HUES48 (cell line): Measurements from ENCODE around the gene ADCY7.

ENCODE experiments used
- H3K27ac ChIP-seq: one replicate; pipeline ENCODE4 v1.7.0; 2013; ENCODE audit warnings: low read depth, low read length, inconsistent platforms
- H3K27me3 ChIP-seq: 2 replicates; pipeline ENCODE4 v1.6.1; 2013; ENCODE audit warnings: mild to moderate bottlenecking, low read length; ENCODE audit not compliant: control insufficient read depth, insufficient read depth
- H3K36me3 ChIP-seq: 2 replicates; pipeline ENCODE4 v1.6.1; 2013; ENCODE audit warnings: low read length; ENCODE audit not compliant: control insufficient read depth, insufficient read depth
- H3K4me1 ChIP-seq: 2 replicates; pipeline ENCODE4 v1.6.1; 2013; ENCODE audit warnings: mild to moderate bottlenecking, low read length; ENCODE audit not compliant: control insufficient read depth, insufficient read depth
- H3K4me3 ChIP-seq: 2 replicates; pipeline ENCODE4 v1.5.1; 2013; ENCODE audit warnings: mild to moderate bottlenecking, low read depth, low read length
- H3K9ac ChIP-seq: 2 replicates; pipeline ENCODE4 v1.6.1; 2013; ENCODE audit warnings: mild to moderate bottlenecking, low read depth, low read length, moderate library complexity
- H3K9me3 ChIP-seq: 2 replicates; pipeline ENCODE4 v1.6.1; 2013; ENCODE audit warnings: low read length; ENCODE audit not compliant: control insufficient read depth, insufficient read depth

The ADCY7 gene

GRCh38 chr16:50269769-50270509 is 3.6 kb downstream of the ADCY7 start:
- peaks cover 8% of the 10 kb centered on the region; the same call in 1 of the 2 replicates for H3K4me1 ChIP-seq
- no peak overlapping the region for H3K9ac ChIP-seq
- no peak overlapping the region for H3K4me3 ChIP-seq
- H3K27ac ChIP-seq = no peak overlapping the region
- H3K27me3 ChIP-seq = no peaks in the 10 kb centered on the region
- H3K9me3 ChIP-seq = no peaks in the 10 kb centered on the region
- H3K36me3 ChIP-seq = no peaks in the 10 kb centered on the region

- Histone ChIP-seq H3K4me1 (peaks cover 8% of the 10 kb centered on the region; the same call in 1 of the 2 replicates), H3K4me3 (no peak overlapping the region), H3K27ac (no peak overlapping the region), H3K9me3 (no peaks in the 10 kb centered on the region), H3K9ac (no peak overlapping the region), H3K27me3 (no peaks in the 10 kb centered on the region), H3K36me3 (no peaks in the 10 kb centered on the region)
Measured at GRCh38 chr16:50270510-50271147, 4.3 kb downstream of the ADCY7 start.

GRCh38 chr16:50271148-50272041 is 5.0 kb downstream of the ADCY7 start:
- Histone ChIP-seq H3K36me3 (no peaks in the 10 kb centered on the region), H3K4me1 (peaks cover 2% of the 10 kb centered on the region; the same call in 1 of the 2 replicates), H3K4me3 (no peak overlapping the region), H3K9me3 (no peaks in the 10 kb centered on the region), H3K9ac (no peak overlapping the region), H3K27ac (no peak overlapping the region), H3K27me3 (no peaks in the 10 kb centered on the region)

GRCh38 chr16:50272111-50272571 is 5.8 kb downstream of the ADCY7 start:
- H3K4me3 ChIP-seq = no peak overlapping the region
- H3K9ac ChIP-seq = no peak overlapping the region
- no peaks in the 10 kb centered on the region for H3K36me3 ChIP-seq
- no peaks in the 10 kb centered on the region for H3K4me1 ChIP-seq
- H3K27me3 ChIP-seq = no peaks in the 10 kb centered on the region
- H3K9me3 ChIP-seq = no peaks in the 10 kb centered on the region
- H3K27ac ChIP-seq = no peak overlapping the region

- H3K9me3 ChIP-seq = no peaks in the 10 kb centered on the region
- no peaks in the 10 kb centered on the region for H3K4me1 ChIP-seq
- H3K9ac ChIP-seq = no peak overlapping the region
- no peak overlapping the region for H3K27ac ChIP-seq
- no peak overlapping the region for H3K4me3 ChIP-seq
- no peaks in the 10 kb centered on the region for H3K36me3 ChIP-seq
- no peaks in the 10 kb centered on the region for H3K27me3 ChIP-seq
Measured at GRCh38 chr16:50272687-50273381, 6.5 kb downstream of the ADCY7 start.

GRCh38 chr16:50273382-50273690 is 7.0 kb downstream of the ADCY7 start:
- H3K9me3 ChIP-seq = no peaks in the 10 kb centered on the region
- H3K9ac ChIP-seq = no peak overlapping the region
- no peaks in the 10 kb centered on the region for H3K27me3 ChIP-seq
- H3K4me3 ChIP-seq = no peak overlapping the region
- H3K36me3 ChIP-seq = no peaks in the 10 kb centered on the region
- H3K27ac ChIP-seq = no peak overlapping the region
- no peaks in the 10 kb centered on the region for H3K4me1 ChIP-seq

- no peak overlapping the region for H3K27ac ChIP-seq
Measured at GRCh38 chr16:50273888-50274325, 7.6 kb downstream of the ADCY7 start.

GRCh38 chr16:50274326-50275097 is 8.2 kb downstream of the ADCY7 start:
- H3K27ac ChIP-seq = no peak overlapping the region
- H3K27me3 ChIP-seq = no peaks in the 10 kb centered on the region
- no peaks in the 10 kb centered on the region for H3K36me3 ChIP-seq
- no peaks in the 10 kb centered on the region for H3K9me3 ChIP-seq
- peaks cover 4% of the 10 kb centered on the region for H3K4me1 ChIP-seq
- H3K9ac ChIP-seq = no peak overlapping the region
- H3K4me3 ChIP-seq = no peak overlapping the region

More at GRCh38 chr16:50273888-50274325, 7.6 kb downstream of the ADCY7 start:
- Histone ChIP-seq H3K4me3 (no peak overlapping the region), H3K36me3 (no peaks in the 10 kb centered on the region), H3K9me3 (no peaks in the 10 kb centered on the region), H3K9ac (no peak overlapping the region), H3K4me1 (no peaks in the 10 kb centered on the region), H3K27me3 (no peaks in the 10 kb centered on the region)

- Histone ChIP-seq H3K4me1 (peaks cover 10% of the 10 kb centered on the region), H3K36me3 (no peaks in the 10 kb centered on the region), H3K27me3 (no peaks in the 10 kb centered on the region), H3K4me3 (no peak overlapping the region), H3K27ac (no peak overlapping the region), H3K9me3 (no peaks in the 10 kb centered on the region), H3K9ac (no peak overlapping the region)
Measured at GRCh38 chr16:50275098-50275415, 8.7 kb downstream of the ADCY7 start.
